GM19397 (cell line): ENCODE data around the gene ANKRD11.
"Not testable (repeated sequence)": the region's sequence is repeated elsewhere in the genome, so short reads cannot be mapped to it uniquely, and the experiment has no call there.

Experiments used
- ATAC-seq: cut with Tn5 transposase; IDR thresholded peaks from one replicate; pipeline ENCODE4 v1.9.1; 2021; ENCODE audit warnings: mild to moderate bottlenecking, moderate library complexity; ENCODE audit not compliant: unreplicated experiment

Gene ANKRD11

DNA sequence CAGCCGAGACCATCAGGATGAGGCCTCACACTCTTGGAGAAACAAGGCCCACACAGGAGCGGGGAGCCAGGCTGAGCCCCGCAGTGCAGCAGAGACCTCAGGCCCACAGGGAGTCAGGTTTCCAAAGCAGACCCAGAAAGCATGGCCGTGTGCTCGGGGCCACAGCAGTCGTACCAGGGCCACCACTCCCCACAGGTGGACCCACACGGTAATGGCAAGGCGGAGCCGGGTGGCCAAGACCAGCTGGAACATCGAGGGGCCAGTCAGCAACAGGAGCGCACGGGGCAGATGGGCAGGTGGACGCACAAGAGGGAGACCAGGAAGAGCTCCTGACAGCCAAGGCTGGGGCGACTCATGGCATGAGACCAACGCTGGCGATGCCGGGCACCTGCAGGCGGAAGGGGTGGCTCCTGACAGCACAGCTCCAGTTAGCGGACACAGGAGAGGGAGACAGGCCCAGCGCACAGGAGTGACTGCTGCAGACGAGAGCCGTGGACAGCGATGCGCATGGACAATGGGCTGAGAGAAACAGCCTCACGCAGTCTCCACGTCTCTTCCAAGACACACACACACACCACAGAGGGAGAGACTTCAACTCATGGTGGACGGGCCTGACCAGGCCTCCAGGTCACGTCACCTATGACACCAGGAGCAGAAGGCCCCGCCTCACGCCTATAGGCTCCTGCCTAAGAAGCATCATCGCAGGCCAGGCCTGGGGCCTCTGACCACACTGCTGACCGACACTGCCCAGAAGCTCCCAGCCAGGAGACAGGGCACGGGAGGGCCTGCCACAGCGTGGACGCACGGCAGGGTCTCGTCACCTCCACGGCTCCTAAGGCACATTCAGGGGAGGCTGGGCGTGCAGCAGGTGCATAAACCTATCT is 214.3 kb downstream of the ANKRD11 start:
- ATAC-seq = no peak

DNA sequence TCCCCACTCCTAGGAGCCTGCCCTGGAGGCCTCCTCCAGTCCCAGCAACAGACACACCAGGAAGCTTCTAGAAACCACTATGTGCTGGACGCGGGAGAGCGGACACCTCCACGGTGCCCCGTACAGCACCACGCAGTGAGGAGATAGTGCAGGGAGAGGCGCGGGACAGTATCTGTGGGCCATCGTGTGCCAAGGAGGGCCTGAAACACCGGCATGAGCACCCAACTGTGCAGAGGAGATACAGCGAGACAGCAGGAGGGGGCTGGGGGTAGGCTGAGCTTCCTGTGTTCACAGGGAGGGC is 215.1 kb downstream of the ANKRD11 start:
- ATAC-seq = no peak

DNA sequence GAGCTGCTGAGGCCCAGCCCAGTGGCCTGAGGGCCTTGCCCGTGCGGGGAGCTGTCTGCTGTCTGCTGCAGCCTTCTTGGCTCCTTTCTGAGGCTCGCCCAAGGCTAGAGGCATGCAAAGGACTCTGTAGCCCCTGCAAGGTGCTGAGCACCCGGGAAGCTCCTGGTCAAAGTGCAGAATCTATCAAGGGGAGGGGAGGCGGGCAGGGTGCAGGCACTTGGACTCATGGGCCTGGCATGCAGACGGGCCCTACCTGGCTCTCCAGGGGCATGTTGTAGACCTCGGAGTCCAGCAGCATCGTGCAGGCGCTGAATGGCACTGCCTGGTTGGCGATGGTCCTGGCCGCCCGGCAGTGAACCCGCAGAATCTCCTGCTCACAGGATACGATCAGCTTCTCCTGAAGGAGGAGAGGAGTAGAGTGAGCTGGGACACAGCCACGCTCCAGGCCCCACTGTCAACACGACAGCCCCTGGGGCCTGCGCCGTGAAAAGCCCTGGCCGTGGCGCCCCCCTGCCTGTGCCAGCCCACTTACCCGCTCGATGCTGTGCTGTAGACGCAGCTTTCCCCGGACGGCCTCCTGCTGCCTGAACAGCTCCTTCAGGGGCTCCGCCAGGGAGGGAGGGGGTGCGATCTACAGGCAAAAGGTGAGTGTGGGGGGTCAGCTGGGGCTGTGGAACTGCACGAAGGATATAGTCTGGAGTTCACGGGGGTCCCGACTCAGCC is 215.6 kb downstream of the ANKRD11 start:
- no peak for ATAC-seq

GRCh38 chr16:89273741-89274472 is 216.5 kb downstream of the ANKRD11 start:
- ATAC-seq = no peak

- ATAC-seq = no peak
These were observed 217.7 kb downstream of the ANKRD11 start for GRCh38 chr16:89272631-89273030.

DNA sequence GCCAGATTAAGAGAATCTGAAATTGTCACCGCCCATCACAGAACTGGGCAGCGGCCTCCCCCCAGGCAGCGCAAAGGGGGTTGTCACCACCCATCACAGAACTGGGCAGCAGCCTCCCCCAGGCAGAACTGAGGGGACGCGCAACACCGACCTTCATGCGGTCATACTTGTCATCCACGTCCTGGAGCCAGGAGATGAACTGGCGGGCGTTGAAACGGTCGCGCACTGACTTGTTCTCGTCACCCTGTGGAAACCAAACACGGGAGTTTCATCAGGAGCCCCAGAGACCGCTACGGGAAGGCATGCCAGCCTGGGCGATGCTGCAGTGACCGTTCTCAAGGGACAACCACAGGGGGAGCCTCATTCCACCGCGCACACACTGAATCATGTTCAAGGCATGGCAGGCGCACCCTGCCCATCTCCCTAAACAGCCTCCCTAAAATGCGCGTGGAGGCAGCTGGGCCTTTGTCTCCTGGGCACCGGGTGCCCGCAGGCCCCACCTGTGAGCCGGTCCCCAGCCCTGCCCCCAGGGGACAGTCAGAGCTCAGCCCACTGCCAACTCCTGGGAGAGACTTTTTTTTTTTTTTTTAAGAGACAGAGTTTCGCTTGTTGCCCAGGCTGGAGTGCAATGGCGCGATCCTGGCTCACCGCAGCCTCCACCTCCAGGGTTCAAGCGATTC is 219.6 kb downstream of the ANKRD11 start:
- no peak for ATAC-seq

DNA sequence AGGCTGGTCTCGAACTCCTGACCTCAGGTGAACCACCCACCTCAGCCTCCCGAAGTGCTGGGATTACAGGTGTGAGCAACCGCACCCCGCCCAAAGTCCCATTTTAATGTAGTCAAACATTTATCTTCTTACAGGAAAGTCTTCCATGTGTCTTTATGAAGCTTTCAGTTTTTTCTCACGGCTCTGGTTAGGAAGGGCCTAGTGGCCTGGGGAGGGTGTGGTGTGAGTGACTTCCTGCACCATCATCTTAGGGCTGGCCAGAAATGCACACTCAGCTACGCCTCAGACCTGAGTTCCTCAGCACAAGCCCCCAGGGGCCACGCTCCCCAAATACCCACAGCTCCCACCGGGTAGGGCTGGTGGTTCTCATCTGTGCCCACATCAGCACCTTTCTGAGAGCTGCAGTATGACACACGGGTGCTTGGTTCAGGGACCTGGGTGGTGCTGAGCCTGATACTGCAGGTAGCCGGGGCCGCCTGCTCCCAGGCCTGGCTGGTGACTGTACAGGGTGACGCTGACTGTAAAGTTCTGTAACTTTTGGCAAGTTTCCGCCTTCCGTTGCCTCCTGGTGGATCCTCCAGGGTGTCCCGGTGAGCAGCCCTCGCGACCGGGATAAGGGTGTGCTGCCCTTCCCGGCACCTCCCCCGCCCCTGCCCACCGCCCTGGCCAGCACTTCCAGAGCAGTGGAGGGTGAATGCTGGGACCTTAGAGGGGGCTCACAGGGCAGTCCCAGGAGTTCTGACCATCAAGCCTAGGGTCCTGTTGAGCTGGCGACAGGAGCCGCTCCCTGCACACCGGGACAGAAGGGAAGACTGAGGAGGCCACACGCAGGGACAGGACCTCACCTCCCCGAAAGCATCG is 220.3 kb downstream of the ANKRD11 start:
- ATAC-seq = no peak

GRCh38 chr16:89268987-89269735 is 221.2 kb downstream of the ANKRD11 start:
- ATAC-seq = no peak

- no peak for ATAC-seq
These were observed 221.8 kb downstream of the ANKRD11 start for GRCh38 chr16:89268585-89268984.

DNA sequence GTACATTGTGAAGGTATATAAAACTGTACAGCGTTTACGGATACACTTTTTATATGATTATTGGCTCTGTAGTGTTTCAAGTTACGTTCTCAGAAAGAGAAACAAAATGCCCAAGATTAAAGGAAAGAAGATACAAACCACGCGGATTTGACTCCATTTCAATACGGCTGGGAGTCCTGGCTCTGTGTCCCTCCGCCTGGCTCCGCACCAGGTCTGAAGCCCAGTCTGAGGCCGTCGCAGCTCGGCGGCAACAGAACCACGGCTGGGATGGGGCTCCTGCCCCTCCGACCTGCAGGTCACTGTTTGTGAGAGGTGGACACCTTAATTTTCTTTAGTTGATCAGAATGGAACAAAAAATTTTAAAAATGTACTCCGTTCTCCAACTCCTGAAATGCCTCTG is 222.6 kb downstream of the ANKRD11 start:
- ATAC-seq = not testable (repeated sequence)

GRCh38 chr16:89266521-89267134 is 223.7 kb downstream of the ANKRD11 start:
- no peak for ATAC-seq

DNA sequence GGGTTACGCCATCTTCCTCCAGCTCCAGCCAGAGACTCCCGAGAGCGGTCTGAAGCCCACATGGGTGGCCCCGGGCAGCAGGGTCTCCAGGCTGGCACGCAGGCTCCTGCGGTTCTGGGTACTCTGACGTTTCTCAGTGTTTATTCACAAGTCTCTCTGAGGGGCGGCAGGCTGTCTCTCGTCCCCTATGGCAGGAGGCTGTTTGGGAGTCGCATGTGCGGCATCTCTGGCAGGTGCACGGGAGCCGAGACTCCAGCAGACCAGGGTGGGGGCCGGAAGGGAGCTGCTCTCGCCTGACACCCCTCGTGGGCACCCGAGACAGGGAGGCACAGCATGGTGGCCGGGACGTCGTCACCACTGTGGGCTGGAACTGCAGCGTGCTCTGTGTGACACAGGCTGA is 224.7 kb downstream of the ANKRD11 start:
- no peak for ATAC-seq

DNA sequence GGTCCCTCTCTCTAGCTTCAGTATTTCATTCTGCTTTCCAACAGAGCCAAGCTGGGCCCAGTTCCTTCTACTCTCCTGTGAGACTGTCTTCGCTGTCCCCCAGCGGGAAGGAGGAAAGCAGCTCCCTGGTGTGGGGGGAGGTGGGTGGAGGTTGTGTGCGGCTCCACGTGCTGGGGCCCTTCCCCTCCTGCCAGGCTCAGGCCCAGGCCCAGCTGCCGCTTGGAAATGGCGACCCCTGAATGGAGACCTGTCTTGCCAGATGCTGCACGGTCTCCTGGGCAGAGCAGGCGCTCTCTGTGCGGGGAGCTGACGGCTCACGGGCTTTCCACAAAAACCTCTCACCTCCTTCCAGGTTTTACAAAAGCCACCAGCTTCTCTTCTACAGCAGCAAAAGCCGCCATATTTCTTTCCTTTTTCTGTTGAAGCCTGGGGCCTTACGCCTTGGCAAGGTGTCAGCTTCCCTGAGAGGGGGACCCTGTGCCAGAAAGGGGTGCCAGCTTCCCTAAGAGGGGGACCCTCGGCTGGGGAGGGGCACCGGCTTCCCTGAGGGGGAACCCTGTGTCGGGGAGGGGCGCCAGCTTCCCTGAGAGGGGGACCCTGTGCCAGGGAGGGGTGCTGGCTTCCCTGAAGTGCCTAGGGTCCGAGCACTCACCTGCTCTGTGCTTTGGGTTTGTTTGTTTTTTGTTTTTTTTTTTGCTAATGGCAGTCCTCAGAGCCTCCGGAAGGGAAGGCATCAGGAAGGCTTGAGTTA is 225.4 kb downstream of the ANKRD11 start:
- no peak for ATAC-seq

DNA sequence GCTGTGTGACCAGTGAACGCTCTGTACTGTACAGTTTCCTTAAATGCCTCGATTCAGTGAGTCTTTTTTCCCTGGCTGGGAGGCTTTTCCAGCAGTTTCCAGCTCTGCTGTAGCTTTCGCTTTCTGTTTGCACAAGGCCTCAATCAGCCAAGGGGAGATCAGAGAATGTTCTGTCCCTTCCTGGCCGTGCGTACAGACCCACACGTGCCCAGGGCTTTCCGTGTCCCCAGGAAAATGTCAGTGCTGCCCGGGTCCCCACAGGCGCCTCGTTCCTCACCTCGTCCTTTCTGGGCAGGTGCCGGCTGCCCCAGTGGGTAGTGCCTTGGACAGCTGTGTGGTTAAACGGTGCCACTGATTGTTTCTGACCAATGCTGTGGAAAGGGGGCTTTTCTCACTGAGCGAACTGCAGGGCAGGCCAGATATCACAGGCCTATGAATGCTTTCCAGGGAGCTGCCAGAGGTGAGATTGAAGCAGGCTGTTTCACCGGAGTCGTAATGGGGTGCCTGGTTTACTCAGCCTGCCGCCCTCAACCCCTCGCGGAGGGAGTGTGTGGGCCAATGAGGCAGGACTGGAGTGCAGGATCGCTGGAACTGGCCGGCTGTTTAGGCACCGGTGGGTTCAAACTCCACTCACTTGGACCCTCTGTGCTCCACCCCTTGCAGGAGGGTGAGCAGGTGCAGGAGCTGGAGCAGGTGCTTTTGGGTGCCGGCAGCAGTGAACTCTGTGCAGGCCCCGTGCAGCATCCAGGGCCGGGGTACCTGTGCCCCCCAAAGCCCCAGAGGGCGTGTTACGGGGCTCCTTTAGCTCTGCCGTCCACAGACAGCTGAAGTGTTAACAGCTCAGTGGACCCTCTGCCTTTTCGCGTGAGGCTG is 228.4 kb downstream of the ANKRD11 start:
- ATAC-seq = no peak

- not testable (repeated sequence) for ATAC-seq
These were observed 230.5 kb downstream of the ANKRD11 start for GRCh38 chr16:89259901-89260300.

GRCh38 chr16:89257757-89258465 is 232.4 kb downstream of the ANKRD11 start:
- ATAC-seq = no peak

DNA sequence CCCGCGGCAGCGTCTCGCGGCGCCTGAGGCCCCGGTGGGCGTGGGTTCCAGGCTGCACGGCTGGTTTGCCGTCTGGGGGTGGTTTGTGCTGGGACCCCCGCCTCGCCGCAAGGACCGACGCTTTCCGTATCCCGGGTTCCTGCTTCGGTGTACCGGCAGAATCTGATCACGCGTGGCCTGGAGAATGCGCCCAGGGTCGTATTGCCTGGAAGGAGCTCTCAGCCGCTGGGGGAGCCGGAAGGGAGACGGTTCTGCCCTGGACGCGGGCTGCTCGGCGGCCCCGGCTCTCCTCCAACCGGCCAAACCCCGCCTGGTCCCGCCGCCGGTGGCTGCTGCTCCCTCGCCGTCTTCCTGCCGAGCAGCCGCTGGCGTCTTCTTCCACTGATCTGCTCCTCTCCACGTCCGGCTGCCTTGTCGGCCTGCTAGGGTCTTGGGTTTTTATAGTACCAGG is 233.1 kb downstream of the ANKRD11 start:
- no peak for ATAC-seq
